HG03354 (cell line): ENCODE data around the gene AGXT2.
A peak's percentile ranks its signal among the peaks of the same experiment; 100 is the strongest.
"Not testable (repeated sequence)": the region's sequence is repeated elsewhere in the genome, so short reads cannot be mapped to it uniquely, and the experiment has no call there.

Experiments
- ATAC-seq: cut with Tn5 transposase; IDR thresholded peaks from one replicate; pipeline ENCODE4 v1.9.1; 2021; ENCODE audit warnings: mild to moderate bottlenecking; ENCODE audit not compliant: unreplicated experiment, poor library complexity, severe bottlenecking

AGXT2 gene

DNA sequence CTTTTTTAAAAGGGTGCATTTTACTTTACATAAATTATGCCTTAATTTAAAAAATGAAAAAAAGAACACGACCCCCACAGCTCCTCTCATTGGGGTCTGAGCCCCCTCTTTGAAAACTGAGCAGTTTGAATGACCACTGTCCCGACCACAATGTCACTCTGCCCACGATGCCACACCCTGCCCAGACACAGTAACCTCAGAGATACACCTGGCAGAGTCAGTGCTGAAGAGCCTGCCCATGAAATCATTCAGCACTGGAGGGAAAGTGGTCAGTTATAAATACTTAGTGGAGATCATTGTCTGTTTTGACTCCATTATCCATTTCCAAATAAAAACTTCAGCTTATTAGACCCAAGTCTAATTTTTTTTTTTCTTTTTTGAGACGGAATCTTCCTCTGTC is 69.1 kb downstream of the AGXT2 start:
- ATAC-seq = peak; percentile 52

DNA sequence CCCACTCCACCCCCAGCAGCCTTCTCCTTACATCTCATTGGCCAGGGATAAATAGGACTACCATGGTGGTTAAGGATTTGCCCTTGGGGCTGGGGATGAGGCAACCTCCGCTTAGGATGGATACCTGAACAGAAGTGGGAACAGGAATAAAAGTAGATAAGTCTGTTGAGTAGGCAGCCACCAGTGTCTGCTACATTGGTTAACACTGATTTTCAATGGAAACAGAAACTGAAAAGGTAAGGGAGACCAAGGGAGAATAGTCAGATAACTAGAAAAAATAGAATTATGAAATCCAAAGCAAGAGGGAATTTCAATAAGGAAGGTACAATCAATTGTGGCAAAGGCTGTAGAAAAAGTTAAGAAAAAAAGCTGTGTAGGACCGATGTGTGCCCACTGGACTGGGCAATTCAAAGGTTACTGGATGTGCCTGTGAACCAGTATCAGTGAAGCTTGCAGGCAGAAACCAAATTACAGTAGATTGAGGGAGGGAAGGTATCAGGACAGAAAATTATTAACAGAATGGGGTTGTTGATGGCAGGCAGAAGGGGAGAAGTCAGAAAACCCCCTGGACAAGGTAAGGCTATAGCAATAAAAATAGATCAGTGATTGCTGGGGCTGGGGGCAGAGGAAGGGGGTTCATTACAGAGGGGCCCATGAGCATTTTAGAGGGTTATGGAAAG is 69.7 kb downstream of the AGXT2 start:
- ATAC-seq = peak; percentile 98

DNA sequence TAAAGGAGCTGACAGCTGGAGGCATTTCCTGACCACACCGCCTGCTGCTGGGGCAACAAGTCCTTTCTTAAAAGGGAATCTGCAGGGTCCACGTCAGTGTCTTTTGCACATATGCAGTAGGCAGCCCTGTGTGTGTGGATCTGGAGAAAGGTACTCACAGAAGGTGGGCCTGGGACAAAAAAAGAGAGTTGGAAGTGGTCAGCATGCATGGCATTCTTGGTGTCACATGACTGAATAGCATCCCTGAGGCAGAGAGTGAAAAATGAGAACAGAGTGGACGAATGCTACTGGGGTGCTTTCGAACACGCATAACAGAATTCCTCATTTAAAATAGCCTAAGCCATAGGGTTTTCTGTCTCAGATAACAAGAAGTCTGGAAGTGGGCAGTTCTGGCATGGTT is 71.4 kb downstream of the AGXT2 start:
- no peak for ATAC-seq

DNA sequence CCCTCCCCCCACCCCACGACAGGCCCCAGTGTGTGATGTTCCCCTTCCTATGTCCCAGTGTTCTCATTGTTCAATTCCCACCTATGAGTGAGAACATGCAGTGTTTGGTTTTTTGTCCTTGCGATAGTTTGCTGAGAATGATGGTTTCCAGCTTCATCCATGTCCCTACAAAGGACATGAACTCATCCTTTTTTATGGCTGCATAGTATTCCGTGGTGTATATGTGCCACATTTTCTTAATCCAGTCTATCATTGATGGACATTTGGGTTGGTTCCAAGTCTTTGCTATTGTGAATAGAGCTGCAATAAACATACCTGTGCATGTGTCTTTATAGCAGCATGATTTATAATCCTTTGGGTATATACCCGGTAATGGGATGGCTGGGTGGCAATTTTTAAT is 76.1 kb downstream of the AGXT2 start:
- not testable (repeated sequence) for ATAC-seq

DNA sequence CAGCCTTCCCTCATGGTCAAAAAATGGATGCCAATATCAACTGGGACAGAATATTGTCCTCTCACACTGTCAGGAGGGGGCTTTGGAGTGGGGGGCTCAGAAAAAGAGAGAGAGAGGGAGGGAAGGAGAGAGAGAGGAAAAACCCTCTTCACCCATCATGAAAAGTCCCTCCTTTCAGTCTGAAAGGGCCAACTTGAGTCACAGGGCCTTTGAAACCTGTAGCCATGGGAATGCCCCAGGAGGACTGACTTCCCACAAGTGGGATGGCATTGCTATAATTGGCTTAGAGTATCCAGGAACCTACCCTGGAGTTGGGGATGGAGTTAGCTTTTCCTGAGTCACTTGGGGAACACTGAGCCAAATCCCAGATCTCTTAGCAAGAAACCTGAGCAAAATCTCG is 77.2 kb downstream of the AGXT2 start:
- ATAC-seq = no peak

DNA sequence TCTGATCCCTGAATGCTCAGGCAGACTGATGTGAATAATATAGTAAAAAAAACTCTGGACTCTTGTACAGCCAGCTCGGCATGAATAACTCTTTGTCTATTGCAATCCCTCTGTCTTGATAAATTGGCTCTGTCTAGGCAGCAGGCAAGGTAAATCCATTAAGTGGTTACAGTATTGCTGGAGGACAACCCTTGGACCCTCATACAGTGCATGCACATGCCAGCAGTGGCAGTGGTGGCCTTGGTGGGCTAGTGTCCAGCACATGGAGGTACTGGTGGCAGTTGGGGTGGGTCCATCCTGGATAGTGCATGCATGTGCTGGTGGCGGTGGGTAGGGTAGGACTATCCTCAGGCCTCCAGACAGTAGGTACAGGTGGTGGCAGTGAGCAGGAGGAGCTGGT is 79.5 kb downstream of the AGXT2 start:
- no peak for ATAC-seq

DNA sequence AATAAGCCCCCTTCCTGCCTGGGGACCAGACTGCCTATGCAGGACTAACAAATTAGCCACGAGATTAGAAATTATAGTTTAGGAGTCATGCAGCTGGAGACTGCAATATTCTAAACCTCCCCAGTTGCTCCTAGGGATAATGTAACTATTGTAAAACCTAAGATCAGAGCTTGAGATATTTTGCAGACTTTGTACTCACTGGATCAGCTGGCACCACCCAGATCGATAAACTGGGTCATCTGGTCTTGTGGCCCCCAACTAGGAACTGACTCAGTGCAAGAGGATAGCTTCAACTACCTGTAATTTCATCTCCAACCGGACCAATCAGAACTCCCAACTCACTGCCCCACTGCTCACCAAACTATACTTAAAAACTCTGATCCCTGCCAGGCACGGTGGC is 80.2 kb downstream of the AGXT2 start:
- ATAC-seq = no peak

DNA sequence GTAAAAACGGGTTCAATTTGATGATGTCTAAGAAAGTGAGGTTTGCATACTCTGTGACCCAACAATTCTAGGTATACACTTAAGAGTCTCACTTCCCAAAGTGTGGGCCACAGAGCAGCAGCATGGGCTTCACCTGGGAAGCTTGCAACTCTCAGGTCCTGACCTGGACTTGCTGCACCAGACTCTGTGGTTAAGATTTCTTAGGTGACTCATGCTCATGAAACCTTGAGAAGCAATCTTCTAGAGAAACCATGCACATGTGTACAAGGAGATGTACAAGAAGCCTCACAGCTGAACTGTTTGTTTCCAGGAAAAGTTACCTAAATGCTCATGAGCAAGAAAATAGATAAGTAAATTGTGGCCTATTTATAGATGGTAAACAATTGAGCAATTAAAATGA is 88.4 kb downstream of the AGXT2 start:
- peak; percentile 89 for ATAC-seq

DNA sequence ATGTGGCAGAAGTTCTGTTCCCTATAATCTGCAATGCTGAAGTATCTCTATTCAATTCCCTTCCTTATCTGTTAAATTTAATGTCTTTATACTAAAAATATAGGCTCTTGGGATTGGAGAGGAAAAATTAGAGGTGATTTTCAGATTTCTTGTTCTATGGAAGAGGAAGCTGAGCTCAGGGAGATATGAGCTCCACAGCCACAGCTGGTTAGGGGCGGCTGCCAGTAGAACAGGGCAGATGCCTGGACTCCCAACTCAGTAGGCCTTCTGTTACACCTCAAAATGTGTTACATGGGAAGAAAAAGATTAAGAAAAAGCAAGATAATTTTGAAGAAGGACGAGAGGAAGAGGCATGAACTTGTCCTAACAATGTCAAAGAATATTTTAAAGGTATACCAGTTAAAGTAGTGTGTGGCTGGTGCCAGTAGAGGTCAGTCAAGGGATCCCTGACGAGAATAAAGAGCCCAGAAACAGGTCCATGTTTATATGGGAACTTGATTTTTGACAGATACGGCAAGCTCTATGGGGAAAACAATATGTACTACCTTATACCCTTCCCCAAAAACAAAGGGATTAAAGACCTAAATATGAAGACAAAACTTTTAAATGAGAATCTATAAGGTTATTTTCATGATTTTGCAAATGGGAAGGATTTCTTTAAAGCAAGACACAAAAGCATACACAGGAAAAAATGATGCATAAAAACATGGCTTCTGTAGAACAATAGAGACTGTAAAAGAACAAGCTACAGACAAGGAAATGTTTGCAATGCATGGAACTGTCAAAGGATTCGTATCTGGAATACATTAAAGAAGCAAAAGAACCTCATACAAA is 89.7 kb downstream of the AGXT2 start:
- ATAC-seq = peak; percentile 59

DNA sequence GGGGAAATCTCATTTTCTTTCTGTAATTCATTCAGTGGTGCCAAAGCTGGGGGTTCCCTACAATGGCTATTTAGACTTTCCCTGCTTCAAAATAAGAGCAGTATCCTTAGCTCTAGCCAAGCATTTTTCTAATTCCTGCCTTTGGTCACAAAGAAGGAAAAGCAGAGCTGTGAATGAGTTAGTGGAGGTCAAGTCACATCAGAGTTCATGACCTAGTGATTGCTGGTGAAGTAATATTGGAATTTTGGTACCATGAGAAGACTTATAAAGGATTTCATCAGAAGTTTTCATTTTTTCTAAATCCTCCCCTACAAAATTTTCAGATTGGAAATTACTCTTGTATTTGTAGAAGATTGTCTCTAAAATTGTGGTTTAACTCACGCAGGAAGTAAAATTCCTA is 90.4 kb downstream of the AGXT2 start:
- ATAC-seq = no peak
